Stimulated activated CD8-positive, alpha-beta memory T cell treated with anti-CD3 and anti-CD28 coated beads, Interleukin-12 subunit alpha, Interleukin-12 subunit beta, amount 100 ng/mL, for 24 hours (primary cell): ENCODE data around the gene DACT2.

Experiments
- DNase-seq: peaks from one replicate; pipeline ENCODE4 v3.0.0-alpha.2; 2020; ENCODE audit errors: extremely low read depth

DACT2 gene

GRCh38 chr6:168352096-168352495 lies 32.5 kb upstream of the DACT2 start:
- no peak for DNase-seq

GRCh38 chr6:168349718-168350210 lies 30.2 kb upstream of the DACT2 start:
- no peak for DNase-seq

- DNase-seq = no peak
These were observed 28.6 kb upstream of the DACT2 start for GRCh38 chr6:168348186-168348585.

GRCh38 chr6:168347615-168348014 lies 28.0 kb upstream of the DACT2 start:
- no peak for DNase-seq

GRCh38 chr6:168347053-168347452 lies 27.5 kb upstream of the DACT2 start:
- DNase-seq = no peak

- no peak for DNase-seq
These were observed 26.5 kb upstream of the DACT2 start for GRCh38 chr6:168345896-168346754.

GRCh38 chr6:168345266-168345665 lies 25.7 kb upstream of the DACT2 start:
- no peak for DNase-seq

- no peak for DNase-seq
These were observed 24.8 kb upstream of the DACT2 start for GRCh38 chr6:168344338-168344737.

GRCh38 chr6:168343239-168344150 lies 23.9 kb upstream of the DACT2 start:
- DNase-seq = no peak

- DNase-seq = no peak
These were observed 23.1 kb upstream of the DACT2 start for GRCh38 chr6:168342636-168343035.

GRCh38 chr6:168341280-168341900 lies 21.8 kb upstream of the DACT2 start:
- DNase-seq = no peak

GRCh38 chr6:168340819-168341218 lies 21.2 kb upstream of the DACT2 start:
- no peak for DNase-seq

- DNase-seq = no peak
These were observed 19.2 kb upstream of the DACT2 start for GRCh38 chr6:168338777-168339176.

GRCh38 chr6:168336967-168337366 lies 17.4 kb upstream of the DACT2 start:
- DNase-seq = no peak

GRCh38 chr6:168333989-168334388 lies 14.4 kb upstream of the DACT2 start:
- no peak for DNase-seq

GRCh38 chr6:168333491-168333890 lies 13.9 kb upstream of the DACT2 start:
- no peak for DNase-seq

- no peak for DNase-seq
These were observed 13.5 kb upstream of the DACT2 start for GRCh38 chr6:168333039-168333438.

- no peak for DNase-seq
These were observed 12.4 kb upstream of the DACT2 start for GRCh38 chr6:168332020-168332419.

- DNase-seq = no peak
These were observed 11.5 kb upstream of the DACT2 start for GRCh38 chr6:168331058-168331457.

GRCh38 chr6:168330403-168330802 lies 10.8 kb upstream of the DACT2 start:
- no peak for DNase-seq

GRCh38 chr6:168328086-168328485 lies 8.5 kb upstream of the DACT2 start:
- DNase-seq = no peak
